DMS 273 treated with DMSO at 0.1 percent for 48 hours (cell line): ENCODE data around the gene VWF.
A peak's percentile ranks its signal among the peaks of the same experiment; 100 is the strongest.

Experiments
- DNase-seq: peaks from one replicate; lab custom pipeline; 2025; lab: John Stamatoyannopoulos, UW

Gene VWF

DNA sequence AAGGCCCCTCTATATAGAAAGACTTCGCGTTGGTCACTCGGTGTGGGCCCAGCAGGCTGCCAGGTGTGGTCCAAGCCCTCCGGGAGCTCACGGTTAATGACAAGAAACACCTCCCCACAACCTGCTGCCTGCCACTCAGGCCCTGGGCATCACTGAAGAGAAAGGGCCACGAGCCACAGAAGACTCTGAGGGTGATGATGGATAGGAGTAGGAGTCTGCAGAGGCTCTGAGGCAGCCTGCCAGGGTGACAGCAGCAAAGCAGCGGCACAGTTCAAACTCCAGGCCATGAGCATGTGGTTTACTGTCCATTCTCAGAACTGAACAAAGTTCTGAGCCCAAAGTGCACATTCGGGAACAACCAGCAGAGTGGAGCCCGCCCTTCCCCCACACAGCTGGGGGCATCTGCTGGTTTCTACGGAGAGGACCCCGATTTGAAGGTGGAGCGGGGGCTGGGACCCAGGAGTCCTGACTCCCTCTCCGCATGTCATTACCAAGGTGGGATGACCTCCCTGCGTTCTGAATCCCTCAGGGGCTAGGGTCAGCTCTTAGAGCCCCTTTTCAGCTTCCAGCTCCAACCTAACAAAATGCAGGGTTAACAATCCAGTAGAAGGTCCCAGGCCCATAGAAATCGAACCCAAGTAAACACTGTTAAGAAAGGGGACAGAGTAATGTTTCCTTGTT, 65.8 kb downstream of the VWF start:
- DNase-seq = no peak

DNA sequence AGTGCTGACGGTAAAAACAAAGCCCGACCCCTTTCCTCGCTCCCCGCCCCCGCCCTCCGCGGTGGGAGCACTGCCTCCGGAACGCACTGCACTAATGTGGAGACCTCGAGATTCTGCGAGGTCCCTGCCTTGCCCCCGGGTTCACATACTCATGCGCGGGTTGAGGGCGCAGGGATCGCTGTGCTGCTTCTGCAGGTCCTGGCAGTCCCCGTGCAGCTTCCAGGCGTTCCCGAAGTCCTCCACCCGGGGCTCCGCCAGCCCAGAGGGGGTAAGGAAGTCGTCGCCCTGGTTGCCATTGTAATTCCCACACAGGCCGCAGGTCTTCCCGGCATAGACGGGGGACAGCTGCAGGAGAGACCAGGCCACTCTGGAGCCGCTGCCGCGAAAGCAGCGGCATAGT, 66.8 kb downstream of the VWF start:
- DNase-seq = no peak

DNA sequence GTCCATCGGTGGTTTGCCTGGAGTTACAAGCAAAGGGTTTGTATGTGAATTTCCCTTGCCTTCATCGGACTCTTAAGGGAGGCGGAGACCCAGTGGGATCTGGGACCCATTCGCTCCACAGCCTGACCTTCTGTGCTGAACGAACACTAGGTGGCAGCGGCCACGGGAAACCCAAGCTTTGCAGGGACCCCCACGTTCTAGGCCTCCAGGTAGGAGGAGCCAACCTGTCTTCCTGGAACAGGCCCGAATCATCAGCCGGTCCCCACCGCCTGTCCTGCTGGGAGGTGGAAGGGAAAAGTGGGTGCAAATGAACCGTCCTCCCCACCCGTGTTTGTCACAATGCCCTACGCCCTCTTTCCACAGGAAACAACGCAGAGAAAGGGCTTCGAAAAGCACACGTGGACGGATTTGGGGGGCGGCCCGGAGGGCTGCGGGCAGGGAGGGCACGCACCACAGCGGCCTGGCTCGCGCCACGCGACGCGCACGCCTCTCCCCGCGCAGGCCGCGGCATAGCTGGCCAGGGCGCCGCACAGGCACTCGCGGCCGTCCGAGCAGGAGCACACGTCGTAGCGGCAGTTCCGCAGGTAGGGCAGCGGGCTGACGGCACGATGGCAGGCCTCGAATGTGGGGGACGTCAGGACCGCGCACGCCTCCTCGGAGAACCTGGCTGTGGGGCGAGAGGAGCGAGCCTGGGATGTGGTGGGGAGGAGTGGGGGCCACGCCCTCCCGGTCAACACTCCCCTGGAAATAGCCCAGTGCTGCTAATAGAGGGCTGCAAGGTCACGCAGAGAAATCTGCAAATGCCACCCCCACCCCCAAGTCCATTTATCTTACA, 67.8 kb downstream of the VWF start:
- DNase-seq = no peak

DNA sequence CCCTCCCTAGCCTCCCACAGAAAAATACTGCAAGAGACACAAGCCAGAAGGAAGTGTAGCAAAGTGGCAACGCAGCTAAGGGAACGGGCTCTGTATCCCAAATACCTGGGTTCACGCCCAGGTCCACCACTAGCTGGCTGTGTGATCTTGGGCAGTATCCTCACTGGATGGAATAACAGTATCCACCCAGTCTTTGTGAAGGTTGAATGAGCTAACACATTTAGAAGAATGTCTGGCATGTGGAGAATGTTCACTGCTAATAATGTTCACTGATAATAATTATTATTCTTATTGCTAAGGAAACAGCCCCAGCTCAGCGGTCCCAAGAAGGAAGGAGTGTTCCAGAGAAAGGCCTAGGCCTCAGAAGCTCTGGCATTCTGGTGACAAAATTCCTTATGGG, 70.9 kb downstream of the VWF start:
- DNase-seq = no peak

DNA sequence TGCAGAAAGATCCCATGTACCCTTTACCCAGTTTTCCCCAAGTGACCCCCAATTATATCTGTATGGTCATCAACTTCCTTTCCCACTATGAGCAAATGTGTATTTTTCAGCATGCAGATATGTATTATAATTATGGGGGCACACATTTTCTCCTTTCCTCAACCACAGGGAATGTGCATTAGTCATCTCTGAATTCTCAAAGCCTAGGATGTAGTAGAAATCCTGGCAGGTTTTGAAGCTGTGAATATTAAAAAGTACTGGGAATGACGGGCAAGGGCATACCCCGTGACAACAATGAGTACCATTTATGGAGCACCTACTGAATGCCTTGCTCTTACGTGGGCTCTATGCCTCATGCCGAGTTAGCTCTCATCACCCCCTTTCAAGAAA, 71.5 kb downstream of the VWF start:
- DNase-seq = no peak

DNA sequence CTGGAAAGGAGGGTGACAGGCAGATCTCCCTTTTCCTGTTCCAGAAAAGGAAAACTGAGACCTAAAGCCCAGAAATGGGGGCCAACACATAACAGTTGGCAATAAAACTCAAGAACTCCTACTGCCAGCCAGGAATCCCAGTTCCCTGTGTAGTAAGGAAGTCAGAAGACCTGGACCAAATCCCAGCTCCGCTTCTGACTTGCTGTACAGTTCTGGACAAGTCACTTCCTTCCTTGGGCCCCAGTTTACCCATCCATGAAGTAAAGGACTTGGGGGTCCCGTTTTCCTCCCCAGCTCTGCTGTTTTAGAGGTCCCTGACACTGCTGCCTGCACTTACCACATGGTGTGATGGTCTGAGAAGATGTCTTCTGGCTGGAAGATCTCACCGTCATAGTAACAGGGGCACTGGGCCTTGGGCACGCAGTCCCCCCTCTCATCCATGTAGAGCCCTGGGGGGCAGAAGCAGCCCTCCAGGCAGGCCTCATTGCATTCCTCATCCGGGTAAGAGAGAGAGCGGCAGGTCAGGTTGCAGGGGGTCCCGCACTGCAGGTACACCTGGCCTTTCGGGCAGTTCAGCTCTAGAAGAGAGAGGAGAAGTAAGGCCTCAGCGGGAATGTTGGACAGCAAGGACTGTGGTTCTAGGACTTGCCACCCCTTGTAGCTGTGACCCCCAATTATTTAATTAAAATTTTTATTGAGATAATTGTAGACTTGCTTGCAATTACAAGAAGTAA, 72.1 kb downstream of the VWF start:
- no peak for DNase-seq

DNA sequence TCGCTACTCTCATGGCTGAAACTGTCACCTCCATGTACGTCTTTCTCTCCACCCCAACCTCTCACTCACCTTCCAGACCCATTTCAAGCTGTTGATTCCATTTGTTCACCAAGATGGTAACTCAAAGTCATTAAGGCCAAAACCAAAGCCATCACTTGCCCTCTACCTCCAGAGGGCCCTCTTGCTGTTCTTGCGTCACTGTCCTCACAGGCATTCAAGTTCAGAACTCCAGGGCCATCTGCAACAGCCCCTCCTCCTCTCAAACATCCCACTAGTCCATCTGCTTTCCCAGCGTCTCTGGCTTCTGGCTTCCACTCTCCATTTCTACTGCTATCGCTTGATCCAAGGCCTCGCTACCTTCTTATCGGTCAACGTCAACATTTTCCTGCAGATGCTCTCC, 74.5 kb downstream of the VWF start:
- no peak for DNase-seq

DNA sequence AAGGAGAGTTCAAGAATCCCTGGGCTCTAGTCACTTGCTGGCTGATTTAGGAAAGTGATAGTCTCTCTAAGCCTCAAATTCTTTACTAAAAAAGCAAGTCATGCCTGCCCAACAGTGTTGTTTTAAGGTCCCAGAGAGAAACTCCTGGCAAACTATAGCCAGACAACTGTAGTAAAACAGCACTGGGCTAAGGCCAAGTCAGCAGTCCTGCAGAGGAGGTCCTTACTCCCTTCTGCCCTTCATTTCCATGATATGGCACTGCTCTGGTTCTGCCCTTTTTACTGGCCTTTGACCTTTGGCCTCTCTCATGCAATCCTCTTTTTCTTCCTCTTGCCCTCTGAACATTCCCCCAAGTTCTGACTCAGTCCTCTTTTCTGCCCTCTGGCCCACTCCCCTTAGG, 74.9 kb downstream of the VWF start:
- no peak for DNase-seq

DNA sequence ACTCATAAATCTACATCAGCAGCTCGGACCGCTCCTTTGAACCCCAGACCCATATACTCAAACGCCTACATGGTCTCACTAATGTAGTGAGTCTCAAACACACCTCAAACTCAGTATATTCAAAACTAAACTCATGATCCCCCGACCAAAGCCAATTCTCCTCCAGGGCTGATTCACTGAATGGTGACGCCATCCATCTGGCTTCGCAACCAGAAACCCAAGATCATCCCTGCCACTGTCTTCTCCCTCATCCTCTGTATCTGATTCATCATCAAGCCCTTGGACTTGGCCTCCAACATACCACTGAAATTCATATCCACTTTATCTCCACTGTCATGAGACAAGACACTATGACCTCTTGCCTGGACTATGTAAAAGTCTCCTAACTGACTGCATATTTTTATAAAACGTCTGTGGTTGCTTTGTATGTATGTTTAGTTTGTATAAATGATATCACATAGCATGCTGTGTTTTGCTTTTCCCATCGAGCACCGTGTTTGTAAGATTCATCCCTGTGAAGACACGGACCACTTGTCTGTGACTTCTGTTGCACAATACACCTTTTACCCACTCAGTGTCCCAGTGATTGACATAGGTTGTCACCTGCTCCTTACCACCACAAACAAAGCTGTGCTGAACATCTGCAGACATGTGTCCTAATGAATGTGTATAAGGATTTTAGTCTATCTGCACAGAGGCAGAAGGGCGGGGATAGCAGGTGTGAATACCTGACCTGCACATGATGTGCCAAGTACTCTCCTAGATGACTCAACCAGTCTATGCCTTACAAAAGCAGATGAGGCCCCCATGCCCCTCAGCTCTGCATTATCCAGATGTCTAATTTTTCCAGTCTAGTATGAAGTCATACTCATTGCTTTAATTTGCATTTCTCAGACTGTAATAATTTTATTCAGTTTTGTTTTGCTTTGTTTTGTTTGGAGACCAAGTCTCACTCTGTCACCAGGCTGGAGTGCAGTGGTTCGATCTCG, 76.9 kb downstream of the VWF start:
- no peak for DNase-seq

DNA sequence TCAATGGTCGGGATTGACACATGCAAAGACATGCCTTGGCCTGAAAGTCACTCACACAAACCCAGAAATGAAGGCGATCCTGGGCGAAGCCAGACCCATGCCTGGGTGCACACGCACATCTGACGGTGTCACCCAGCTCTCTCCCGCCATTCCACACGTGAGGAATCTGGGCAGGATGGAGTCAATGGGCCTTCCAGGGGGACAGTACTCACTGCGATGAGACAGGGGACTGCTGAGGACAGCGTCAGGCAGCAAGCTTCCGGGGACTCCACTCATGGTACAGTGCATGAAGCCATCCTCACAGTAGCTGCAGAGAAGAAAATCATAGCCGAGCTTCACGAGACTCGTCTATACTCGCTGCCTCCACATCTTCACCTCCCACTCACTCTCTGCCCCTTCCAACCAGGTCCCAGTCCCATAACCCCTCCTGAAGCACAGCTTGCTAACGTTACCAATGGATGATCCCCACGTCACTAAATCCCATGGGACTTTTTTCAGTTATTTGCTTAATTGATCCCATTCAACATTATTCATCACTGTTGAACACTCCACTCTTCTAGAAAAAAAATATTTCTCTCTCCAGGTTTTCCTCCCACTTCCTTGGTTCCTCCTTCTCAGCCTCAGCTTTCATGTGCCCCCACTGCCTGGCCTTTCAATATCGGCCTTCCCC, 77.8 kb downstream of the VWF start:
- DNase-seq = no peak

DNA sequence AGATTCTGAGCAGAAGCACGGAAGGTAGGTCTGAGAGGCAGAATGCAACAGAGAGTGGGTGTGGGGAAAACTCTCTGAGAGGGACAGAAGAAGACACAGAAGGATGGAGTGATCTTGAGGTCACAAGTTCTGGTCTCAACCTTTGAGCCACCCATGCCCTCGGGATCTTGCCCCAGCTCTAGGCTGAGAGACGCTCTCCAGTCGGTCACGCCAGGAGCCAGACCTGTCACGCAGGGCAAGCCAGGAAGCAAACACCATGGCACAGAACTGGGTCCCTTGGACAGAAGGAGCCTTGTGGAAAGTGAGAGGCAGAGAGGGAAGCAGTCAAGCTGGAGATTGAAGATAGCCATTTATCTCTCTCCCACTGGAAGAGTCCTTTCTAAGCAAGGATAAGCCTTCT, 79.0 kb downstream of the VWF start:
- DNase-seq = no peak

DNA sequence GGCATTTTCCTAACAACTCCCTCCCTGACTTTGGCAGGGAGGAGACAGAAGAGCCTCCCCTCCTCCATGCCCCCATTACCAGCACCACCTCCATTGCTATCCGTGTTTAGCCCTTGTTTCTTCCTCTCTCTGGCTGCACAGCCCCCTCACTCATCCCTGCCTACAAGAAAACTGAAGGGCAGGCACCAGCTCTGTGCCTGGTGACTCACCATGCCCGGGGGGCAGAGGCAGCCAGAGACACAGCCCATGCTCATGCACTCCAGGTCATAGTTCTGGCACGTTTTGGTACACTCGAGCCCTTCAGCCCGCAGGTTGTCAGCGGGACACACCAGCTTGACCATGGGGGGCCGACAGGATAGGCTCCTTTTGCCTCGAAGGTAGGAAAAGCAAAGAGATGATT, 80.4 kb downstream of the VWF start:
- DNase-seq = no peak

DNA sequence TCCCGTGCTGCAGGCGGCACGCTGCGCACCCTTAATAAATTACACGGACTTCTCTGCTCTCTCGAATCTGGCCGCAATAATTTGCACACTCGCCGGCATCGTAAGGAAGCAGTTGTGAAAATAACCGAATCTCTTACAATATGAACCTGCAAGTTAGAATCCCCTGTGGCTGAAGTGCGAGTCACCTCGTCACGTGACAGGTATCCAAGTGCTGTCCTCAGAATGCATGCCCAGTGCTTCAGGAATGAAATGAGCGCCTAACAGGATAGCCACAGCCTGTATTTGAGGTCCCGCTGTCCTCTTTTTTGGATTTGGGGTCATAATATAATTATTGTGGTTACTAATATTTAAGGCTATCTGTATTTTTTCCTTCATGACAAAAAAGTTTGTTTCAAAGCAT, 82.0 kb downstream of the VWF start:
- no peak for DNase-seq

DNA sequence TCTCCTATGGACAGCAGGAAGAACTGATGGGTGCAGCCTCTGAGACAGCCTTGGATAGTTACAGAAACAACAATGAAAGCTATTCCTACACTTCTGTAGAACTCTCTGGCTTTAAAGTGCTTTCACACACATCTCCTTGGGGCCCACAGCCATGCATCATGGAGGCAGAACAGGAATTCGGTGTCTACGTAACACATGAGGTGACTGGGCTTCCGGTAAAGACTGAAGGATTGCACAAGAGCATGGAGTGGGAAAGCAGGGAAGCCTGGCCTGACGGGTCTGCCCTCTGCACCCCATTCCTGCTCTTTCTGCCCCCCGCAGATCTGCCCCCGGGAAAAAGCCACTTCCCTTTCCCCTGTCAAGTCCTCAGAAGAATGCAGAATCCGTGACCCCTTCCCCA, 82.6 kb downstream of the VWF start:
- no peak for DNase-seq

DNA sequence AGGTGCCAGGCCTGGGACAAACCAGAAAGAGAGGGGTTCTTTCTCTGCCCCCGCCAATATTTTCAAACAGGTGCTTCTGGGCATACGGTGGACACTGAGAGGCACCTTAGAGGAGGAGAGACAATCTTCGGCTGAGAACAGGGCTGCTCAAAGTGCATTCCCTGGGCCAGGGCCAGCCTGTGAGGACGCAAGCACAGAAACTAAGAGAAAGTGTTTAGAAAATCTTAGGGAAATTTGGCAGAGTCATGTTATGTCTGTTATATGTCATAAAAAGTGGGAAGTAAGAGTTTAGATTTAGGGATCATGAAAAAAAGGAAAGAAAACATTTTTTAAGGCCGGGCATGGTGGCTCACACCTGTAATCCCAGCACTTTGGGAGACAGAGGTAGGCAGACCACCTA, 83.7 kb downstream of the VWF start:
- no peak for DNase-seq

DNA sequence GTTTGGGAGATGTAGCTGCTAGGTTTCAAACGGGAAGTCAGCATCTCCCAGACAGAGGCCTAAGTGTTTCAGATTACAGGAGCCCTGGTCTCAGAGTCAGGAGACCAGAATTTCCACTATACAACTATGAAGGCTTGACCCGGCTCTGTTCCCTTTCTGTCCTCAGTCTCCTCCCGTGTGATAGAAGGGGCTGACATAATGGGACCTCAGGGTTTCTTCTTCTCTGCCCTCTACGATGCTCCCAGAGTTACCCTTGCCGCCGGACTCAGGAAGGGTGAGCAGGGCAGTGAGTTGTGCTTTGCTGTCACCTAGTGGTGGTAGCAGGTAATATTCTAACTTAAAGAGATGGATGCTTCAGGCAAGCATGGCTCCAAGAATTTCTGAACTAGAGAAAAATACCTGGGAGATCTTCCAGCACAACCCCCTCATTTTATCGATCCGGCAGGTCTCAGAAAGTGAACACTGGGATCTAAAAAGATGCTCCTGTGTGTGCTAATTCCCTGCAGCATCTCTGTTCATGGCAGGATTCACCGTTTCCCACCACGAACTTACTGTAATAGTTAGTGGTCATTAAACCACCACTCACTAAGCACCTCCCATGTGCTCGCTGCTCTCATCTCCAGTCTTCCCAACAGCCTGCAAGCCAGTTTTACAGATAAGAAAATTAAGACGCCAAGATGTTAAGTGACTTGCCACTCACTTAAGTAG, 84.4 kb downstream of the VWF start:
- peak; percentile 4 for DNase-seq

DNA sequence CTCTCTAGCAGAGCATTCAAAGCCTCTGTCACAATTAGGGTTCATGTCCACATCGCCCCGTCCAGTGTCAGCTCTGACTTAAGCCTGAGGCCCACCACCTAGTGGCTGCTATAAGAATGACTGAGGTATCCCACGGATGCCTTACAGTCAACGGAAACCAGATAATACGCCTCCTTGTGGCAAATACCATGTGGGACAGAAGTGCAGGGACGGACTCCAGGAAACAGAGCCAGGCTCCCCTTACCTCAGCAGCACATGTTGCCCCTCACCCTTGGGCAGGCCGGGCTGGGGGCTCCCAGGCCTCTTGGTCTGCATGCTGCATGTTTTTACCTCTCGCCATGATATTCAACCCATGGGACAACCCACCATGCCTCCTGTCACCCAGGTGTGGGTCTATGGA, 86.3 kb downstream of the VWF start:
- DNase-seq = no peak

DNA sequence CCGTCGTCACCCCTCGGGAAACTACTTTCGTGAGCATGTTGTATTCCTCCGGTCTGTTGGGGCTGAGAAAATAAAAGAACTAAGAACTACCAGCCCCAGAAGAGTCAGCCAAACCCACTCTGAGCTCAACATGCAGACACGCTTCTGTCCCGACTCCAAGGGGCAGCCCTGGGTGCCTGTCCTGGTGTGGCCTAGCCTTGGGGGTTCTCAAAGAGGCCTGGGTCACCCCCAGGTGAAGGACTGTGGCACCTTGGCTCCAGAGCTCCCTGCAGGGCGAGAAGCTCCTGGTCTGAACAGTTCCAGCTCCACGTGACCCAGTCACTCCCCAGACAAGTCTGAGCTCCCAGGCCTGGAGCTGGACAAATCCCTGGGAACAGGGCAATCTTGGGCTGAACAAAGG, 87.0 kb downstream of the VWF start:
- no peak for DNase-seq

DNA sequence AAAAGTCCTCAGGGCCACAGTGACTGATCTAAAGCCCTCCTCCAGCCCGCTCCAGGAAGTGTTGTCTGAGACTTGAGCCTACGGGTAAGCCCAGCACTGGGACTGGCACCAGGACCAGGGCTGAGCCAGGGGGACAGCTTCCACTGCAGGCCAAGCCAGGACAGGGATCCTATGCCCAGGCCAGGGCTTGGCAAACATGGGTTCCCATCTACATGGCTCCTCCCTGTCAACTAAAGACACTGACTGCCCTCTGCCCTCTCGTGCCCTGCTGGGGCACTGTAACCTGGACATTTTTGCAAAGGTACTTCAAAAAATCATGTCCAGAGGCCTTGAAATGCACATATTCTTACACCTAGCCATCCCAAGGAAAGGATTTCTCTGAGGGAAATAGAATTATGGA, 88.0 kb downstream of the VWF start:
- DNase-seq = no peak

DNA sequence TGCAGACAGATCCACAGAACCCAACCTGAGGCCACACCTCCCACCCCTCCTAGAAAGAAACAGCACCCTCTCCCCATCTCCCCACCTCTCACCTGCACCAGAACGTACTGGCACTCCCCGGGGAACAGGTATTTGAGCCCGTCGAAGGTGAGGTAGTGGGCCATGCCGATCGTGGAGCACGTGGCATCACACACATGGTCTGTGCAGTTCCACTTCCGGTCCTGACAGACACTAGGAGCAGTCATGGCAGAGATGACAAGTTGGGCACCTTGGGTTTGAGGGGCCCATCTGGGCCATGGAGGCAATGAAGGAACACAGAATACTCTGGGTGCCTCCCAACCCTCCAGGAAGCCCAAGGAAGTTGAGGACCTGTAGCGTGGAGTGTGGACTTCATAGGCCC, 89.9 kb downstream of the VWF start:
- DNase-seq = no peak

DNA sequence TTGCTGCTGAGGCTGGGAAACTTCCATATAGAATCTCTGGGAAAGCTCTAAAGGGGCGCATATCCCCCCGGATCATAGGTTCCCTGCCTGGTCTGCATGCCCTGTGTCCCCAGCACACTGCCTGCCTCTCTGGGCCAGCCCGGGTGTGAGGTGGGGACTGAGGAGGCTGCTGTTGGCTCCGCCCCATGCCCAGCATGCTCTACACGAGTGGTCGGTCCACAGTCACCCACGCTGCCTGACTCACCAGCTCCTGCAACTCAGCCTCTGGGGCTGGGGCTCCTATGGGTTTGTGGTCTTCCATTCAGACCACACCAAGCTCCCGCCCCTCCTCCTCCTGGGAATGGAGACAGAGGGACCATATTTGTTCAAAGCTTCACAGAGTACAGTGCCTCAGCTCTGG, 90.9 kb downstream of the VWF start:
- DNase-seq = no peak
